OCI-M2 (cell line): ENCODE results near the gene GABBR1.

Experiments used
- DNase-seq: peaks from one replicate; lab custom pipeline; 2025; ENCODE audit not compliant: unreplicated experiment; lab: John Stamatoyannopoulos, UW

The GABBR1 gene

GRCh38 chr6:29653452-29654038, 20.6 kb upstream of the GABBR1 start:
- DNase-seq = no peak

DNA sequence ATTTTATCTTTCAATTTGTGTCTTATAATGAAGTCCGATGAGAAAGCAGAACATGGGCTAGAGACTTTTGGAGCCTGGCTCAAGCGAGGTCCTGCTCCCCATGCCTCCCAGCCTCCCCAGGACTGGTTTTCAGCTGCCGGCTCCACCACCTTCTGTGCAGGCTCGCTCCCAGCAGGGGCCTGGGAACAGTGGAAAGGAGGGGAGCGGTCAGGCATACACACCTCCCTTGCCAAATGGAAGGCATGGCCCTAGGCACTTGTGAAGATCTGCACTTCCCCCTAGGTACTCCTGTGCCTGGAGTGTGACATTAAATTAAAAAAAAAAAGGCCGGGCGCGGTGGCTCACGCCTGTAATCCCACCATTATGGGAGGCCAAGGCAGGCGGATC, 19.2 kb upstream of the GABBR1 start:
- no peak for DNase-seq

DNA sequence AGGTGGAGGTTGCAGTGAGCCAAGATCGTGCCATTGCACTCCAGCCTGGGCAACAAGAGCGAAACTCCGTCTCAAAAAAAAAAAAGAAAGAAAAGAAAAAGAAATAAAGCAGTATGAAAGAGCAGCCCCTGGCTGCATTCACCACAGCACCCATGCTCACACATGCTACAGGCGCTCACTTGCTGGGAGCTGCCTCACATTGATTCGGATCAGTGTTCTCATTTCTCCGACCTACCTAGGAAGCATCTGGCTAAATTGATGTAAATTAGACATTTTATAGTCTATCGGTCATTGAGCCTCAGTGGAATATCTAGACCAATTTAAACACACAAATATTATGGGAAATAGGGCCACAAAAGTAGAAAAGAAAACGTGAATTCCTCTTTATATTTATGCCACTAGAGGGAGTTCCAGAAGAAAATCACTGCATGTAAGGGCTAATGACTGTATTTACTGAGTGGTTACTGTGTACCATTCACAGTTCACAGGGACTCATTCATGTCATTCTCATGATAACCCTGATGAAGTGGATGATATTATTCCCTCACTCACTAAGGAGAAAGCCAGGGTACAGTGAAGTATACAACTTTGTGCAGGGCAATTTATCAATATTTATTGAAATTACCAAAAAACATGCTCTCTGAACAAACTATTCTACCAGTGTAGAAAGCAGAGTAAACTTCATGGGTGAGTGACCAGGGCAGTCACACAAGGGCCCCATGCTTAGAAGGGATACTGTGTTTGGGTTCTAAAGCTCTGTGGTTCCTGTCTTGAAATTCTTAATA, 18.6 kb upstream of the GABBR1 start:
- no peak for DNase-seq

DNA sequence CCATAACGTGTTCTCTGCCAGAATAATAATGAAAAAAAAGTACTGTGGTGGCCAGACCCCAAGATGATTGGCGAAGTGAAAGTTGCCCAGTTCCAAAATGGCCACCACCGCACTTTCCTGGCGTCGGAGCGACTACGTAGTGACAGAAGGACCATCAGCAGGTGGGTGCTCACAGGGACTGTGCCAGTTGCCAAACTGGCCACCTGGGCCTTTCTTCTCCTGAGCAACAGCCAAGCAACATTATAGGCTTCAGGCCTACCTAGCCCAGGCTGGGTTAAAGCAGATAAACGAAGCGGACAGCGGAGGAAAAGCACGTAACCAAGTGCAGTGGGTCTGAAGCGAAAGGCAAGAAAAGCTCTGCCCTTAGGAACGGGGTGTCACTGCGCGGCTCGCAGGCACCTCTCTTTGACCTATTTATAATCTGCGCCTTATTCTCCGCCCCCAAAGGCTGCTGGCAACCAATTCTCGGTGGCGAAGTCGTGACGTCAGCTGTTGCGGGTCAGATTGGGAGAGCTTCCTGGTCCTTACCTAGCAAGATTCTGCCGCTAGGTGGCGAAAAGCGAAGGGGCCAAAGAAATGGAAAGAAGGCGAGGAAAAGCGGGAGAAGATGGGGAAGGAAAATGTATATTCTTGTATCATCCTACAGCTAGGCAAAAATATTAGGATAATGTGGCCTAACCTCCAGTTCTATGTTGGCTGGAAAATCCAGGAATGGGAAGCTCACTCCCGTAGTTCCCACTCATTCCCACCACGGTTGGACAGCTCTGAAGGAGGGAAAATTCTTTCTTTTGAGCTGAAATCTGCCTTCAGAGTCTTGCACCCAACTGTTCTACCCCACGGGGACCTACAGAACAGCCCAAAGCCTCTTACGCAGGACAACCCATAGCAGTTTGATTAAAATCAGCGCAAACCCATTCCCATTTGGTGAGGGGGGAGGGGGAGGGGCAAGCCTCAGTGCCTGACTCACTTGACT, 17.0 kb upstream of the GABBR1 start:
- peak; percentile 90 for DNase-seq

GRCh38 chr6:29647927-29648642, 15.1 kb upstream of the GABBR1 start:
- no peak for DNase-seq

GRCh38 chr6:29641430-29642148, 8.6 kb upstream of the GABBR1 start:
- DNase-seq = no peak

- no peak for DNase-seq
Measured at GRCh38 chr6:29637247-29637646, 4.3 kb upstream of the GABBR1 start.

DNA sequence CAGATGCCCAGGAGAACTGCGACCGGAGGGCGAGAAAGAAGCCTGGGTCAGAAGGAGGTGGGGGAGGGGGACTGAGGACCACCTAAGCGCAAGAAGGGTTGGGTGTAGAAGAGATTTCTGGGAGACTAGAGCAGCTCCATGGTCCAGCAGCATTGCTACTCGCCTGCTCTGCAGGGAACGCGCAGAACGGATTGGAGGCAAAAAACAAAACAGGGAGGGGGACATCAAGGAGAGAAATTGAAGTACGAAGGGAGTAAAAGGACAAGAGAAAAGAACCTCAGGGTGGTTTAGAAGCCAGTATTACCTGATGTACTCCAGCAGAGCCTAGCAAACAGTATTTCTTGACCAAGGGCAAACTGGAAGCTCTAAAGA, 537 bp upstream of the GABBR1 start:
- no peak for DNase-seq

DNA sequence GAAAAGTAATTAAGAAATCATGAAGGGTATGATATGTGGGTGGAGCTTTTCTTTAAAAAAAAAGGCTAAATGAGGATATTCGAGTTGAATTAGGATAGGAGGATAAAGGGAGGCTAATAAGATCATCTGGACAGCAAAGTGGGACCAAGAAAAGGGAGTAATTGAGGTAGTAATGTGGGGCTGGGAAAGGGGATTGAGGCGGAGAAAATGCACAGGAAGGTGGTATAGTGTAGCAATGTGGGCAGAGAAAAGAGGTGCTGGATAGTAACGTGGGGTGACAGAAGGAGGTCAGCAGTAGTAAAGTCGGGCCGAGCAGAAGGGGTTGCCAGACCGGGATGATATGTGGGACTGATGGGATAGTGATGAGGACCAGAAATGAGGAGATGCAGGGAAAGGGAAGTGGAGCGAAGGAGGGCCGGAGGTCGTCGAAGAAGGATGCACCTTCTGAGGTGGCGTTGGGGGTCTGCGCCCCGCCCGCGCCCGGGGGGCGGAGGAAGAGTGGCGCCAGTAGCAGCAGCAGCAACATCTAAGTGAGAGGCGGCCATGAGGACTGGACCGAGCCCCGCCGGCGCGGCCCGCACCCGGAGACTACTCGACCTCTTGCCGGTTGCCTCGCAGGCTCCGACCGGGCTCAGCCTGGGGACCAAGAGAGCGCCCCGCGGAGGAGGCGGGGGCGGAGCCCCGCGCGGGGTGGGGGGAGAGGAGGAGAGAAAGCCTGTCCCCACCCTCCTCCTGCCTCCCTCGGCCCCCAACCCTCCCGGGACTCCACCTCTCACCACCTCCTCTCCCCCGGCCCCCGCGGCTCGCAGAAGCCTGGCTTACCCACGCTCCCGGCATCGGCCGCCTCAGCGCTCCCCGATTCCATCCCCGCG, 887 bp downstream of the GABBR1 start:
- DNase-seq = no peak

DNA sequence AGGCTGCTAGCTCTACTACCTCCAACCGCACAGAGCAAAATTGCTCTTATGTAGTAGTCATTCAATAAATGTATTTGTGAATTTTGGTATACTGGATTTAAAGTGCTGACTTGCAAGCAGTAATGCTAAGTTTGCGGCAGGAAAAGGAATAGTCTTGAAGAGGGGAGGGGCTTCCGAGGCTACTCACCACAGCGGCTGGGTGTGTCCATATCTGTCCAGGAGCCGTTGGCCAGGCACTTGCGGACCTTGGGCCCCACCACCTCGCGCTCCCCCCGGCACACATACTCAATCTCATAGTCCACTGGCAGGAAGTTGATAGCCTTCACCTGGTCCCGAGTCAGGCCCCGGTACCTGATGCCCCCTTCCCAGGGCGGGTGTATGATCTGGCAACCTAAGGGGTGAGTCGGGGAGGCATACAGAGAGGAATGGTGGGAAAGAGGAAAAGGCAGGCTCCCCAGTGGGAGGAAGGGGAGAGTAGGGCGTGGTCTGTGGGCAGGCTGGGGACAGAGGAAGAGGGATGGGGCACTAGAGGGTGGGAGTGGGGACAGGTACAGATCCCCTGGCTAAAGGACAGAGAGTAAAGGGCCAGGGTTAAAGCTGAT, 1.7 kb downstream of the GABBR1 start:
- DNase-seq = no peak

DNA sequence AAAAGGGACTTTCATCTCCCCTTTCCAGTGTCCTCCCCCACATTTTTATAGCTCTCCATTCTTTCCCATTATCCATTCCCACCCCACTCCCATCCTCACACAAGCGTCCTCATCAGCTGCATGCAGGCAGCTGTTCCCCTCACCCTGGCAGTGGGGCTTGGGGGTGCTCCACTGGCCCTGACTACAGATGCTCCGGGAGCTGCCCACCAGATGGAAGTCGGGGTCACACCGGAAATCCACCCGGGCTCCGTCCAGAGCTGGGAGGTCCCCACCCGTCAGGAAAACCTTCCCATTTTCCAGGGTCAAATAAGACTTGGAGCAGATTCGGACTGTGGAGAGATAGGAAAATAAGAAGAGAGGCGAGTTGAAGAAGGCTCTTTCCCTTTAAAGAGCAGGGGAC, 2.7 kb downstream of the GABBR1 start:
- DNase-seq = no peak

- DNase-seq = no peak
Measured at GRCh38 chr6:29629571-29629970, 3.4 kb downstream of the GABBR1 start.

- no peak for DNase-seq
Measured at GRCh38 chr6:29628419-29629281, 4.3 kb downstream of the GABBR1 start.

- no peak for DNase-seq
Measured at GRCh38 chr6:29627755-29628418, 5.1 kb downstream of the GABBR1 start.

- no peak for DNase-seq
Measured at GRCh38 chr6:29626948-29627754, 5.8 kb downstream of the GABBR1 start.

GRCh38 chr6:29625337-29625930, 7.5 kb downstream of the GABBR1 start:
- no peak for DNase-seq
